Measurements from ENCODE around the gene PDE8B.

GRCh38 chr5:77249475-77249874 lies 39.0 kb downstream of the PDE8B start:
- TF ChIP-seq CTCF (IDR thresholded peaks at IDR 0.05; ENCODE audit: low read depth, low read length) (no peak), EZH2phosphoT487 (IDR thresholded peaks at IDR 0.05; ENCODE audit: low read depth) (no peak)
